Activated naive CD8-positive, alpha-beta T cell treated with anti-CD3 and anti-CD28 coated beads, Interleukin-2, amount 50 U/mL, for 16 hours (primary cell): ENCODE data around the gene WNT1.

Experiments
- DNase-seq: peaks from one replicate; pipeline ENCODE4 v3.0.0-alpha.2; 2020; ENCODE audit warnings: low read depth, low spot score

WNT1 gene

GRCh38 chr12:48980953-48981756 is 3.0 kb downstream of the WNT1 start:
- DNase-seq, result no peak

- no peak for DNase-seq
Observed at GRCh38 chr12:48981757-48982157, 3.6 kb downstream of the WNT1 start.

GRCh38 chr12:48982397-48983080 is 4.4 kb downstream of the WNT1 start:
- DNase-seq, result no peak

DNA sequence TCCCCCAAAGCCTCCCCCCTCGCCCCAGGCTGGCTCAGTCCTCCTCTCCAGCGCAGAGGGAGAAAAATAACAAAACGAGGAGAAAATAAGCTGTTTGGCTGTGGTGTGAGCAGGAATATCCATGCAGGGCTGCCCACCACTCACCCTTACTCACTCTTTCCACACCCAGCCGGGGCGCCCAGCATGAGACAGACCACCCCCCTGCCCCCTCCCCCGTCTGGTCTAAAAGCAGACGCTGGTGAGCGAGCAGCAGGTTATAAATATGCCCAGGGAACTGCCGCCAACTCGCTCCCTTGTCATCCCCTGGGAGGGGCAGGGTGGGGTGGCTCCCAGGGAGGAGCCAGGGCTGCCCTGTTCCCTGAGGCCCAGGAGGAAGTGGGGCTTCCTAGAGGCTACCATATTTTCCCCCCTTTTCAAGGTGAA is 7.4 kb downstream of the WNT1 start:
- DNase-seq, result no peak

DNA sequence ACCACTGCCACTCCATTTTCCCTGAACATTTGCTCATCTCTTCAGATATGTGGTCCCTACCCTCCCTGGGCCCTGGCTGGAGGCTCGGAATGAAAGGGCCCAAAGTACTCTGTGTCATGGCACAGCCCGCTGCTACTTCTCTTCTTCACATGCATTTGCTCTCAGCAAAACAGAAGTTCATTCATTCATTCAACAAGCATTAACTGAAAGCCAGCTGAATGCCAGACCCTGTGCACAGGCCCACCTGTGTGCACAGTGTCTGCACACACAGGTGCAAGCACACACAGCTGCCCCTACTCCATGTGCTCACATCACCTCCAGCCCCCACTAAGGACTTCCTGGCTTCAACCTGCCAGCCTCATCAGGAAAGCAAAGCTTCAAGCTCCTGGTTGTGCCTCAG is 7.8 kb downstream of the WNT1 start:
- DNase-seq, result no peak

GRCh38 chr12:48986720-48987291 is 8.7 kb downstream of the WNT1 start:
- no peak for DNase-seq

DNA sequence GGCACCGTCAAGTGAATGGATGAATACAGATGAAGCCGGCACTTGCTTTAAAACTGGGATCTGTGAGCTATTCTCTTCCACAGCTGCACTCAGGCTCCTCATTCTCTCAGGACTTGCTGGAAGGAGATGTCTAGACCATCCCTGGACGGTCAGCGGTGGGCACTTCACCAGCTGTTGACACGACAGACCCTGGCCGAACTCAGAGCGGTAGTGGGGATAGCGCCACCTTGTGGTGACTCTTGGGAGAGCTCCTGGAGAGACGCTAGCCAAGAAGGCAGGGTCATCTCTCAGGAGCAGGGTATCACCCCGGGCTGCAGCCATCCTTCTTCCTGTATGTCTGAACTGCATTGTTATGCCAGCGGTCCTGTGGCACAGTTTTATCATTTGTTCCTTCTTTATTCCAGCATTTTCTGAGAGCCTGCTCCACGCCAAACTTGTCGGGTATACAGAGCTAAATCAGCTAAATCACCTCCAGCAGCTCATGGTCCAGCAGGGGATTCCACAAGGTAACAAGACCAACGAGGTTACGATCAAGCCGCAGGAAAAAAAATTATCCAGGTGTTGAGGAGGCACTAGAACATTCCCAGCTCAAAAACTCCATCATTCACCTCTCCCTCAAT is 10.0 kb downstream of the WNT1 start:
- DNase-seq, result no peak

- no peak for DNase-seq
Observed at GRCh38 chr12:48990552-48990951, 12.4 kb downstream of the WNT1 start.

GRCh38 chr12:48991247-48992050 is 13.3 kb downstream of the WNT1 start:
- DNase-seq, result no peak

DNA sequence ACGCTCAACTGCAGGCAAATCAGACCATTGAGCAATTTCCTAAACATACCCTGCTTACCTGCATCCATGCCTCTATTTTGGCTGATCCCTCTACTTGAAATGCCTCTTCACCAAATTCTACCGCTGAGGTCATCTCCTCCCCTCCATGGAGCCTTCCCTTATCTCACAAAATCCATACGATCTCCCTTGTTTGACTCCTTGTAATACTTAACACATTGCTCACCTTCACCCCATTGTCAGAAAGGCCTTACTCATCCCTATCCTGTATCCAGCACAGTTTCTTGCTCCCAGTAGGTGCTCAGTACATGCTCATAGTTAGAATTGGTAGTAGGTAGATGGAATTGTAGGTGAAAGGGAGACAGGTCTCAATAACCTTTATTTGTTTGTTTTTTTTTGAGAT is 15.7 kb downstream of the WNT1 start:
- DNase-seq, result no peak

DNA sequence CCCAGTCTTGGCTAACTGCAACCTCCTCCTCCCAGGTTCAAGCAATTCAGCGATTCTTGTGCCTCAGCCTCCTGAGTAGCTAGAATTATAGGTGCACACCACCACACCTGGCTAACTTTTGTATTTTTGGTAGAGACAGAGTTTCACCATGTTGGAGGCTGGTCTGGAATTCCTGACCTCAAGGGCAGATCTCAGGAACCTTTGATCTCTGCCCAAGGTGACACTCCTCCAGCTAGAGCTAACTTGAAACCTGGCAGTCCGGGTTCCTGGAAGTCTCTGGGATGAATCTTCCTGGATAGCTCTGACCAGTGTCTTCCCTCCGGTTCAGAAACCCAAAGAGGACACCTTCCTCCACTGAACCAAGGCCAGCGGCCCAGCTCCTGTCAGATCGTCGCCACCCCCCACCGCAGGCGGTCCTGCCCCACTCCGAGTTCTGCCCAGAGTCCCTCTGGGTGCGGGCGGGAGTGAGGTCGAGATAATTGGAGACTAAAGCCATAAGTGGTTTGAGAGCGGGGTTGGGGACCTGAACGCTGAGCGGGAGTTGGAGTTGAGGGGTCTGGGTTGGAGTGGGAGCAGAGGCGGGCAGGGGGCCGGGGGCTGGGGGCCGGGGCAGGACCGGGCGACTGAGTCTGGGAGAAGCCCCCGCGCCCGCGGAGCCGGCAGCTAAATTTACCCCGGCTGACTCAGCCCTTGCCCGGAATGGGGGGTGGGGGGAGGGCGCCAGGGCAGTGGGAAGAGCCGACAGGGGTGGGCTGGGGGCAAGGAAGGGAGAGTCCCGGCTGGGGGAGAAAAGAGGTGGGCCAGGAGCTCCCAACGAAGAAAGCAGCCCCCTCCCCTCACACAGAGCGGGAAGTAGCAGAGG is 16.3 kb downstream of the WNT1 start:
- no peak for DNase-seq

DNA sequence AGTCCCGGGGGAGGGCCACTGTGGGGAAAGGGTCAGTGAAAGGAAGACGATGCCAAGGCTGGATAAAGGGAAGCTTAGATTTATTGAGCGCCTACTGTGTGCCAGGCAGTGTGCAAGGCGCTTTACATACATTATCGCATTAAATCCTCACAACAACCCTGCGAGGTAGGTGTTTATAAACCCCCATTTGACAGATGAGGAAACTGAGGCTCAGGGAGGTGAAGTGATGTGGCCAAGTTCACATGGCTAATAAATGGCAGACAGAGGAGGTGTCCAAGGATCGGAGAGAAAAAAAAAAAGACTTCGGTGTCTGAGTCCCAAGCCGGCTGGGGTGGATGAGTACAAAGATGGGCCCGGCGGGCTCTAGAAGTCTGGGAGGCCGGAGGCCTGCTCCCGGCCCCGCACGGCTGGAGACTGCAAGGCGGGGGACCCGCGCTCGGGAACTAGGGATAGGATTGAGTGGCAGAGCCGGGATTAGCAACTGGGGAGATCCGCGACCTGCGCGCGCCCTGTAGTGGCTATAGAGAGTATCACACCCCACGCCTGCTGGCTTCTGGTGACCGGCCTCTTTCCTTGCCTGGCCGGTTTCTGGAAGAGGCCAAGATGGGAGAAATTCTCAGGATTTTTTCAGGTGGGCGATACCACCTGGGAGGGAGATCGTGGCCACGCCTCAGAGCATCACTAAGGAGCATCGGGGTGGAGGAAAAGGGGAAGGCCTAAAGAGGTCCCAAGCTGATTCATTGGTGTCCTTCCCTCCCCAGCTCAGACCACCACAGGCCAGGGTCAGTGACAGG is 17.2 kb downstream of the WNT1 start:
- no peak for DNase-seq

DNA sequence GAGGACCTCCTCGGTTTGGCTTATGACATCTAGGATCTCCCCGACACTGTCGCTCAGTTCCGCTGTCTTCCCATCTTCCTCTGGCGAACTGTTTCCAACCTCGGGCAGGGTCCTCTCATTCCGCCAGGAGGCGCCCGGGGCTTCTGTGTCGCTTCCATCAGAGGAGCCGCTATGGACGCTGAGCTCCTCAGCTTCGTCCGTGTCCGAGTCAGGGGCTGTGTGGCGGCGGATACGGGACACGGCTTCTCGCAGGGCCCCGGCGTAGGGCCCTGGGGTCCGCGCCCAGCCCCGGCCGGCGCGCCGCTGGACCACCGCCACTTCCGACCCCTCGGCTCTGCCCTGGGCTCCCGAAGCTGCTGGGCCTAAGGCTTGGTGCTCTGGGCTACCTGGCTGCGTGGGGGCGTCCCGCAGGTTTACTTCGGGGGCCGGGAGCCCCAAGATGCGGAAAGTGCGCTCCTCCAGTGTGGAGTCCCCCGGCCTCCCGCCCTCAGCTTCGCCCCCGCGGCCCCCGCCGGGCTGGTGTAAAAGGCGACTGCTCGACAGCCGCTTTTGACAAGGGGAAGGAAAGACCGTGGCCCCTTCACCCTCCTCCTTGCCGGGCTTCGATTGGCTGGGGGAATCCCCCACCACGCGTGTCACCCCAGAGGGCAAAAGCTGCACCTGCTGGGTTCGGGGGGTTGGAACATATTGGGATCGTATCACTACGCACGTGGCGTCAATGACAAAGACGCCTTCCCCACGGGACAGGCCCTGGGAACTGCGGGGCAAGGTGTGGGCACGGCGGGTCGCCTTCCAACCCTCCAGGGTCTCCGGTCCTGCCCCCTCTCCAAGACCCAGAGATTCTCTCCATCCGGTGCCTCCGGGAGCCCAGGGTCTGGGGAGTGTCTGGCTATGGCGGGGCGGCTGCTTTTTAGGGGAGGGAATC is 18.9 kb downstream of the WNT1 start:
- DNase-seq, result no peak

GRCh38 chr12:48997719-48998496 is 19.8 kb downstream of the WNT1 start:
- DNase-seq, result no peak

DNA sequence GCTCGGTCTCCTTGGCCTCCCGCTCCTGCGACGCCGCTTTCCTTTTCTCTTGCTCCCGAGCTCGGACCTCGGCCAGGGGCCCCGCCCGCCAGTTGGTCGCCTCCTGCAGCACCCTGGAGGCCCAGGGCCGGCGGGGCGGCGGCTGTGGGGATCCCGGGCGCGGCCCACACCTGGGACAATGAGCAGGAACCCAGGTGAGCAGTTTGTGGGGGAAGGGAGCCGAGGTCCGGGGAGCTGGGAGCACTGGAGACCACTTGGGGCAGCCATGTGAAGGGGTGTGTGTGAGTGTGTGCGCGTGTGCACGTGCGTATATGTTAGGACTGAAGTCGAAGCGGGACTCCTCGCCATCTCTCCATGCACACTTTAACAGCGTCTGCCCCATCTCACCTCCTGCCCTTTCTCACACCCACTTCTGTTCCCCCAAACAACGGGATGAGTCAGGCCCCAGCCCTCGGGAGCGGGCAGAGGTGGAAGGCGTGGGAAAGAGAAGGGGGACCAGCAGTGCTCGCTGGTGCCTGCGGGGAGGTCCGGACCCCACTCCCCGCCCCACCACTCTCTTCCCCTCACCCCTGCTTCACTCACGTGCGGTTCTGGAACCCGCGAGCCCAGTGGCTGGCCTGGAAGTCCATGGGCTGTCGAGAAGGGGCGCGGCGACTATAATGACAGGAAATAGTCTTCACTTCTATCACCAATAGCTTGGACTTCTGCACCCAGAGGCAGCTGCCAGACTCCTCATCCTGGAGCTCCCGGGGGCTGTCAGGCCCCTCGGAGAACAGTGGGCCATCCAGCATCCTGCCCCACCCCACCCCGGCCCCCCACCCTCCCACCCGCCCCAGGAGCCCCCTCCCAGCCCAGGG is 20.6 kb downstream of the WNT1 start:
- DNase-seq, result no peak

GRCh38 chr12:48999371-49000131 is 21.4 kb downstream of the WNT1 start, which contains the start of gene DDN:
TSS of gene DDN (minus strand) at chr12:48999375. CDS start at chr12:48999287, 88 bp downstream.
- no peak for DNase-seq
